HepG2 (cell line): Measurements from ENCODE around the gene SNRPD2. TPM values are rescaled to one million over a fixed set of nuclear protein-coding genes. Genes with fewer than 3 reads are reported as not detected.

Experiments
- ATF2 ChIP-seq: sonication (generic); formaldehyde crosslinking; IDR thresholded peaks from 2 replicates; pipeline ENCODE4 v1.4.0; 2020; ENCODE audit warnings: missing genetic modification reagents
- BORCS8-MEF2B ChIP-seq: sonication (generic); formaldehyde crosslinking; IDR thresholded peaks from 2 replicates; pipeline ENCODE4 v1.8.0; 2022; ENCODE audit warnings: mild to moderate bottlenecking, missing genetic modification reagents
- DNMT3B ChIP-seq: conservative IDR thresholded peaks from 2 replicates; pipeline ENCODE4 v1.6.1; 2016; ENCODE audit warnings: missing biosample characterization, control low read depth
- EEA1 ChIP-seq: sonication (generic); formaldehyde crosslinking; IDR thresholded peaks from 2 replicates; pipeline ENCODE4 v1.5.1; 2020; ENCODE audit warnings: mild to moderate bottlenecking, missing genetic modification reagents, borderline replicate concordance
- HMGXB4 ChIP-seq, 2 experiments: sonication (generic) in 1 of 2; formaldehyde crosslinking in 1 of 2; IDR thresholded peaks; 2 replicates each; pipeline versions ENCODE4 v1.4.0 to v1.6.1; 2018 to 2020; ENCODE audit warnings: missing genetic modification reagents in 2 of 2, borderline replicate concordance in 1 of 2, low read depth in 1 of 2, mild to moderate bottlenecking in 1 of 2, missing biosample characterization in 1 of 2
- MIER2 ChIP-seq: IDR thresholded peaks from 2 replicates; pipeline ENCODE4 v1.6.1; 2016; ENCODE audit warnings: missing biosample characterization, missing genetic modification reagents
- MTF2 ChIP-seq: sonication (generic); formaldehyde crosslinking; IDR thresholded peaks from 2 replicates; pipeline ENCODE4 v1.5.0; 2020; ENCODE audit warnings: missing genetic modification reagents, borderline replicate concordance
- NFRKB ChIP-seq: fragments of 450-650 bp; IDR thresholded peaks from 2 replicates; pipeline ENCODE4 v1.6.1; 2017
- PHF21A ChIP-seq: sonication (generic); formaldehyde crosslinking; IDR thresholded peaks from 2 replicates; pipeline ENCODE4 v1.5.0; 2020; ENCODE audit warnings: mild to moderate bottlenecking, missing genetic modification reagents
- SMARCC2 ChIP-seq: fragments of 450-650 bp; IDR thresholded peaks from 2 replicates; pipeline ENCODE4 v1.6.1; 2017; ENCODE audit warnings: antibody characterized with exemption, mild to moderate bottlenecking
- SP5 ChIP-seq: IDR thresholded peaks from 2 replicates; pipeline ENCODE4 v1.6.1; 2016; ENCODE audit warnings: low read depth, borderline replicate concordance
- TBX2 ChIP-seq: sonication (generic); formaldehyde crosslinking; IDR thresholded peaks from 2 replicates; pipeline ENCODE4 v1.5.0; 2020; ENCODE audit warnings: missing genetic modification reagents, mild to moderate bottlenecking, borderline replicate concordance
- TEAD2 ChIP-seq: sonication (generic); formaldehyde crosslinking; IDR thresholded peaks from 2 replicates; pipeline ENCODE4 v1.9.0; 2021; ENCODE audit warnings: missing genetic modification reagents
- ZBTB14 ChIP-seq: sonication (generic); formaldehyde crosslinking; IDR thresholded peaks from 2 replicates; pipeline ENCODE4 v1.4.0; 2020; ENCODE audit warnings: missing genetic modification reagents
- ZBTB43 ChIP-seq: sonication (generic); formaldehyde crosslinking; conservative IDR thresholded peaks from 2 replicates; pipeline ENCODE4 v1.4.0; 2020; ENCODE audit warnings: missing genetic modification reagents
- ZKSCAN8 ChIP-seq: IDR thresholded peaks from 2 replicates; pipeline ENCODE4 v1.6.1; 2016; ENCODE audit warnings: borderline replicate concordance, missing genetic modification reagents, missing compliant biosample characterization
- ZNF205 ChIP-seq: IDR thresholded peaks from 2 replicates; pipeline ENCODE4 v1.6.1; 2018; ENCODE audit warnings: missing biosample characterization, missing genetic modification reagents
- ZNF33B ChIP-seq: sonication (generic); formaldehyde crosslinking; IDR thresholded peaks from 2 replicates; pipeline ENCODE4 v1.5.1; 2020; ENCODE audit warnings: mild to moderate bottlenecking, missing genetic modification reagents
- ZNF354B ChIP-seq: sonication (generic); formaldehyde crosslinking; IDR thresholded peaks from 2 replicates; pipeline ENCODE4 v1.8.0; 2022; ENCODE audit warnings: mild to moderate bottlenecking, missing genetic modification reagents
- ZNF619 ChIP-seq: sonication (generic); formaldehyde crosslinking; IDR thresholded peaks from 2 replicates; pipeline ENCODE4 v1.4.0; 2020; ENCODE audit warnings: mild to moderate bottlenecking, missing genetic modification reagents
- ZNF878 ChIP-seq: sonication (generic); formaldehyde crosslinking; IDR thresholded peaks from 2 replicates; pipeline ENCODE4 v1.8.1; 2023; ENCODE audit warnings: mild to moderate bottlenecking, missing genetic modification reagents, moderate library complexity
- polyA plus RNA-seq, 8 experiments: library from polyadenylated mRNA; depleted of rRNA in 3 of 8; stranded (reverse) in 7 of 8; unstranded in 1 of 8; fragments of >200 nt; fragmentation: Illumina TruSeq in 4 of 8; extraction: Trizol in 4 of 8; gene quantifications; 2 replicates each; pipeline versions ENCODE4 v1.2.1 to v1.2.3, GENCODE V29; 2011 to 2016; ENCODE audit warnings: low read depth in 4 of 8, missing spikeins in 1 of 8, mixed read lengths in 1 of 8; ENCODE audit not compliant: insufficient read depth in 1 of 8
- total RNA-seq, 5 experiments: library from RNA; depleted of rRNA; stranded (reverse); fragments of >200 nt; fragmentation: Illumina TruSeq; extraction: Trizol; gene quantifications; 2 replicates each; pipeline ENCODE4 v1.2.3, GENCODE V29; 2016; ENCODE audit warnings: low read depth in 1 of 5
- TF ChIP-seq, protein P1 (sequence below): sonication (generic); formaldehyde crosslinking; IDR thresholded peaks from 2 replicates; pipeline ENCODE4 v1.8.0; 2022; ENCODE audit warnings: mild to moderate bottlenecking, missing genetic modification reagents

The SNRPD2 gene
- total and polyA plus RNA-seq, 2 of the 13 experiments (the other 11 are each of a cell fraction or from before 2014, with no cell fraction given) = 299 to 485 TPM

DNA sequence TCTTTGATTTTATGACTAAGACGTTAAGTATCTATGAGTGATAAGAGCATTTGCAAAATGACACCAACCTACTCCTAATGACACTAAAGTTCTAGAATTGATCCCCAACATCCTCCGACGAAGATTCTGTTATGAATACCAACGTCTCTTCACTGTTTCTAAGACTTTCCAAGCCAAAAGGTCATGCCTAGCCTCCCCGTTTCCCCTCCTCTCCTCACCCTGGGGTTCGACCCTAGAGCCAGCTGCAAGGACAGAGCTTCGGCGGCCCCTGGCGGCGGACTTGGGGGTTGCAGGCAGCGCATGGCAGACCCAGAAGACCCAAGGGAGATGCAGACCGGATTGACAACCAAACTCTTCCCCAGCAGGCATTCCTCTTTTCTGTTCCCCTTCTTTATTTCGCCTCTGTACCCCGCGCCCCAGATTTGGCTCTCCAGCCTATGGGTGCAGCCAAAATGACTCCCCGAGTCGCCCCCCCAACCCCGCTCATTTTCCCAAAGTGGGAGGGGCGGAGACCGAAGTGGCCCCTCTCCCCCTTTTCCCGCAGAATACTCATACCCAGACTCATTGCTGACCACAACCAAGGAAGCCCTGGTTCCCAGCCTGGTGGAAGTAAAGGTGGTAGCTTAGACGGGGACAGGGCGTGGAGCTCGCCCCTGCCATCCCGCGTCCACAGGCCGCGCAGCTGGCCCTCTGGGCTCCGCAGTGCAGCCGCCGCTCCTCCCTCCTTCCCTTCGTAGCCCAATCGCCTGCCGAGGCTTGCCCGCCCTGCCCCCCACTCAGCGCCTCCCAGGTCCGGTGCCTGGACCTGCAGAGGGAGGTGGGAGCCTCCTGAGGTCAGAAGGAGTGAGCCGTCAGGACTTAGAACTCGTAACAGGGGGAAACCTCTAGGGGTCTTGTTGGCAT, 48.5 kb downstream of the SNRPD2 start (continued):
- TF ChIP-seq ZBTB43 (CRISPR knock-in tag) (no peak), ZNF354B (CRISPR knock-in tag) (no peak), SMARCC2 (no peak), EEA1 (no peak), SP5 (CRISPR knock-in tag) (no peak), ATF2 (no peak), PHF21A (peak; percentile 58; the same call in 1 of the 2 replicates), ZNF33B (CRISPR knock-in tag) (no peak), ZNF205 (CRISPR knock-in tag) (0 out of 2 replicates have a peak, but pooled peaks have one; percentile 24), MTF2 (CRISPR knock-in tag) (no peak), HMGXB4 (CRISPR knock-in tag; IDR thresholded peaks at IDR 0.05; ENCODE audit: borderline replicate concordance in 1 of 2, low read depth in 1 of 2) (peak; percentile 70 to 81; a peak in 3 of 4 replicates), DNMT3B (CRISPR knock-in tag) (no peak), ZNF878 (CRISPR knock-in tag) (0 out of 2 replicates have a peak, but pooled peaks have one; percentile 41), BORCS8-MEF2B (peak; percentile 62; the same call in 1 of the 2 replicates), NFRKB (no peak), ZKSCAN8 (CRISPR knock-in tag) (no peak), ZNF619 (CRISPR knock-in tag) (0 out of 2 replicates have a peak, but pooled peaks have one; percentile 47), TEAD2 (CRISPR knock-in tag) (no peak), MIER2 (CRISPR knock-in tag) (0 out of 2 replicates have a peak, but pooled peaks have one; percentile 41), TBX2 (CRISPR knock-in tag) (peak; percentile 59; the same call in 1 of the 2 replicates), ZBTB14 (no peak)
- TF ChIP-seq, protein P1, sequence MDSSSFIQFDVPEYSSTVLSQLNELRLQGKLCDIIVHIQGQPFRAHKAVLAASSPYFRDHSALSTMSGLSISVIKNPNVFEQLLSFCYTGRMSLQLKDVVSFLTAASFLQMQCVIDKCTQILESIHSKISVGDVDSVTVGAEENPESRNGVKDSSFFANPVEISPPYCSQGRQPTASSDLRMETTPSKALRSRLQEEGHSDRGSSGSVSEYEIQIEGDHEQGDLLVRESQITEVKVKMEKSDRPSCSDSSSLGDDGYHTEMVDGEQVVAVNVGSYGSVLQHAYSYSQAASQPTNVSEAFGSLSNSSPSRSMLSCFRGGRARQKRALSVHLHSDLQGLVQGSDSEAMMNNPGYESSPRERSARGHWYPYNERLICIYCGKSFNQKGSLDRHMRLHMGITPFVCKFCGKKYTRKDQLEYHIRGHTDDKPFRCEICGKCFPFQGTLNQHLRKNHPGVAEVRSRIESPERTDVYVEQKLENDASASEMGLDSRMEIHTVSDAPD = no peak
